Mesenchymal stem cell (in vitro differentiated cells and primary cell): Measurements from ENCODE around the gene TNPO3.

Experiments
- DNase-seq: peaks from one replicate; pipeline ENCODE4 v3.0.0-alpha.2; 2013
- H2AFZ ChIP-seq: one replicate; pipeline ENCODE4 v1.6.1; 2013; ENCODE audit warnings: low read depth, mild to moderate bottlenecking, control low read depth, inconsistent platforms, low read length, moderate library complexity
- H2AK5ac ChIP-seq: 2 replicates; pipeline ENCODE4 v1.6.1; 2013; ENCODE audit warnings: low read length, moderate library complexity, mild to moderate bottlenecking, inconsistent platforms; ENCODE audit not compliant: severe bottlenecking
- H2BK120ac ChIP-seq: one replicate; pipeline ENCODE4 v1.6.1; 2013; ENCODE audit warnings: low read depth, mild to moderate bottlenecking, inconsistent platforms, low read length, moderate library complexity
- H2BK12ac ChIP-seq, 2 experiments: one replicate each; pipeline ENCODE4 v1.6.1; 2013; ENCODE audit warnings: inconsistent platforms in 2 of 2, low read length in 2 of 2, mild to moderate bottlenecking in 2 of 2, moderate library complexity in 2 of 2, control low read depth in 1 of 2
- H2BK15ac ChIP-seq: one replicate; pipeline ENCODE4 v1.6.1; 2013; ENCODE audit warnings: mild to moderate bottlenecking, low read depth, inconsistent platforms; ENCODE audit not compliant: poor library complexity, severe bottlenecking
- H2BK5ac ChIP-seq: 2 replicates; pipeline ENCODE4 v1.6.1; 2013; ENCODE audit warnings: low read depth, mild to moderate bottlenecking, low read length, control low read depth, inconsistent platforms; ENCODE audit not compliant: poor library complexity, severe bottlenecking
- H3K14ac ChIP-seq, 2 experiments: one replicate each; pipeline ENCODE4 v1.6.1; 2013; ENCODE audit warnings: inconsistent platforms in 2 of 2, low read length in 2 of 2, control low read depth in 1 of 2, mild to moderate bottlenecking in 1 of 2, moderate library complexity in 1 of 2
- H3K18ac ChIP-seq, 2 experiments: one replicate each; pipeline ENCODE4 v1.6.1; 2013; ENCODE audit warnings: inconsistent platforms in 2 of 2, low read length in 2 of 2, control low read depth in 1 of 2, low read depth in 1 of 2, mild to moderate bottlenecking in 1 of 2
- H3K23ac ChIP-seq, 2 experiments: one replicate each; pipeline ENCODE4 v1.6.1; 2013; ENCODE audit warnings: inconsistent platforms in 2 of 2, low read length in 2 of 2, mild to moderate bottlenecking in 2 of 2, moderate library complexity in 2 of 2, control low read depth in 1 of 2
- H3K27ac ChIP-seq: 2 replicates; pipeline ENCODE4 v1.5.1; 2013; ENCODE audit warnings: mild to moderate bottlenecking, moderate library complexity, low read length, control low read depth, inconsistent platforms; ENCODE audit not compliant: poor library complexity, severe bottlenecking
- H3K27me3 ChIP-seq, 2 experiments: 2 replicates each; pipeline versions ENCODE4 v1.6.1 to v1.7.0; 2013; ENCODE audit warnings: low read length in 2 of 2, mild to moderate bottlenecking in 2 of 2, moderate library complexity in 2 of 2, control low read depth in 1 of 2, inconsistent platforms in 1 of 2; ENCODE audit not compliant: control insufficient read depth in 1 of 2, insufficient read depth in 1 of 2
- H3K36me3 ChIP-seq, 2 experiments: 2 replicates each; pipeline versions ENCODE4 v1.6.1 to v1.7.0; 2013; ENCODE audit warnings: low read length in 2 of 2, control low read depth in 1 of 2, inconsistent platforms in 1 of 2, low read depth in 1 of 2, mild to moderate bottlenecking in 1 of 2; ENCODE audit not compliant: insufficient read depth in 2 of 2, control insufficient read depth in 1 of 2
- H3K4ac ChIP-seq, 2 experiments: one replicate each; pipeline ENCODE4 v1.6.1; 2013; ENCODE audit warnings: inconsistent platforms in 2 of 2, low read length in 2 of 2, mild to moderate bottlenecking in 2 of 2, moderate library complexity in 2 of 2, control low read depth in 1 of 2, low read depth in 1 of 2
- H3K4me1 ChIP-seq: 2 replicates; pipeline ENCODE4 v1.6.1; 2013; ENCODE audit warnings: low read depth, low read length, control low read depth; ENCODE audit not compliant: control insufficient read depth, insufficient read depth
- H3K4me2 ChIP-seq: 2 replicates; pipeline ENCODE4 v1.6.1; 2013; ENCODE audit warnings: low read length, mild to moderate bottlenecking, inconsistent platforms; ENCODE audit not compliant: poor library complexity, severe bottlenecking
- H3K4me3 ChIP-seq, 2 experiments: 2 replicates each; pipeline versions ENCODE4 v1.5.1 to v1.7.0; 2013; ENCODE audit warnings: low read length in 2 of 2, mild to moderate bottlenecking in 2 of 2, control low read depth in 1 of 2, low read depth in 1 of 2; ENCODE audit not compliant: insufficient read depth in 1 of 2
- H3K79me1 ChIP-seq: replicated peaks from 2 replicates; pipeline ENCODE4 v1.6.1; 2013; ENCODE audit warnings: mild to moderate bottlenecking, control low read depth, low read length, inconsistent platforms; ENCODE audit not compliant: poor library complexity, severe bottlenecking
- H3K9ac ChIP-seq: 2 replicates; pipeline ENCODE4 v1.7.0; 2013; ENCODE audit warnings: mild to moderate bottlenecking, low read length, moderate library complexity
- H3K9me3 ChIP-seq: 2 replicates; pipeline ENCODE4 v1.7.0; 2013; ENCODE audit warnings: mild to moderate bottlenecking, low read length; ENCODE audit not compliant: control insufficient read depth
- H4K8ac ChIP-seq: one replicate; pipeline ENCODE4 v1.6.1; 2013; ENCODE audit warnings: inconsistent platforms, mild to moderate bottlenecking, low read length, moderate library complexity
- H4K91ac ChIP-seq: one replicate; pipeline ENCODE4 v1.6.1; 2013; ENCODE audit warnings: mild to moderate bottlenecking, low read length, inconsistent platforms
- WGBS: methylation state at CpG from one replicate; pipeline ENCODE4 v1.1.7; 2013; ENCODE audit warnings: mixed read lengths; 5-methylcytosine and 5-hydroxymethylcytosine counted together

Gene TNPO3

GRCh38 chr7:128919881-128920799 is 134.8 kb downstream of the TNPO3 start:
- Histone ChIP-seq H2AFZ (no peak overlapping the region), H4K8ac (no peak overlapping the region), H3K18ac (no peak overlapping the region), H3K4me2 (no peak overlapping the region), H2BK15ac (no peak overlapping the region), H3K79me1 (no peaks in the 10 kb centered on the region), H4K91ac (no peak overlapping the region), H2AK5ac (no peak overlapping the region), H3K4me1 (peaks cover 16% of the 10 kb centered on the region), H3K4me3 (no peak overlapping the region), H3K14ac (no peak overlapping the region), H2BK12ac (no peak overlapping the region), H2BK5ac (no peak overlapping the region), H3K27ac (no peak overlapping the region), H3K9me3 (no peaks in the 10 kb centered on the region), H3K4ac (no peak overlapping the region), H2BK120ac (no peak overlapping the region), H3K23ac (no peak overlapping the region), H3K27me3 (peaks cover 74 to 75% of the 10 kb centered on the region in 2 experiments), H3K36me3 (no peaks in the 10 kb centered on the region), H3K9ac (no peak overlapping the region)
- DNase-seq: no peak
- WGBS: 52% methylated on average over 14 of the region's 14 CpGs

GRCh38 chr7:128919241-128919640 is 135.7 kb downstream of the TNPO3 start:
- Histone ChIP-seq H2BK15ac (no peak overlapping the region), H4K8ac (no peak overlapping the region), H3K4me2 (no peak overlapping the region), H2AFZ (no peak overlapping the region), H2BK12ac (no peak overlapping the region), H3K4ac (no peak overlapping the region), H3K14ac (no peak overlapping the region), H3K4me3 (no peak overlapping the region), H3K36me3 (no peaks in the 10 kb centered on the region), H3K18ac (no peak overlapping the region), H2BK120ac (no peak overlapping the region), H4K91ac (no peak overlapping the region), H3K79me1 (no peaks in the 10 kb centered on the region), H3K4me1 (peaks cover 17% of the 10 kb centered on the region), H2AK5ac (no peak overlapping the region), H3K9me3 (no peaks in the 10 kb centered on the region), H3K27me3 (peaks cover 80% of the 10 kb centered on the region in 2 experiments), H3K27ac (no peak overlapping the region), H2BK5ac (no peak overlapping the region), H3K9ac (no peak overlapping the region), H3K23ac (no peak overlapping the region)
- WGBS: 83% methylated on average over 6 of the region's 6 CpGs
- no peak for DNase-seq

GRCh38 chr7:128918016-128918665 is 136.8 kb downstream of the TNPO3 start:
- 83% methylated on average over 7 of the region's 8 CpGs for WGBS
- DNase-seq: no peak
- H3K4me3 ChIP-seq: no peak overlapping the region

GRCh38 chr7:128917122-128917521 is 137.8 kb downstream of the TNPO3 start:
- H3K9me3 ChIP-seq: no peaks in the 10 kb centered on the region
- H3K79me1 ChIP-seq: no peaks in the 10 kb centered on the region
- H3K27ac ChIP-seq: no peak overlapping the region
- no peak overlapping the region for H4K91ac ChIP-seq
- no peak overlapping the region for H2AFZ ChIP-seq
- no peak overlapping the region for H3K23ac ChIP-seq
- peaks cover 17% of the 10 kb centered on the region for H3K4me1 ChIP-seq
- no peaks in the 10 kb centered on the region for H3K36me3 ChIP-seq
- no peak overlapping the region for H3K4me3 ChIP-seq
- H3K14ac ChIP-seq: no peak overlapping the region
- H2BK5ac ChIP-seq: no peak overlapping the region
- H3K4me2 ChIP-seq: no peak overlapping the region
- no peak overlapping the region for H3K9ac ChIP-seq
- no peak overlapping the region for H2BK15ac ChIP-seq
- H3K18ac ChIP-seq: no peak overlapping the region
- no peak overlapping the region for H4K8ac ChIP-seq
- H2BK12ac ChIP-seq: no peak overlapping the region
- no peak overlapping the region for H2BK120ac ChIP-seq
- WGBS: no CpG with 5 or more reads among the region's 2 CpGs
- no peak overlapping the region for H2AK5ac ChIP-seq
- peaks cover 67 to 78% of the 10 kb centered on the region in 2 experiments for H3K27me3 ChIP-seq
- no peak overlapping the region for H3K4ac ChIP-seq
- no peak for DNase-seq

More at GRCh38 chr7:128918016-128918665, 136.8 kb downstream of the TNPO3 start:
- H2BK5ac ChIP-seq: no peak overlapping the region
- no peak overlapping the region for H4K8ac ChIP-seq
- no peak overlapping the region for H3K18ac ChIP-seq
- no peak overlapping the region for H2AFZ ChIP-seq
- H3K23ac ChIP-seq: no peak overlapping the region
- no peak overlapping the region for H3K4me2 ChIP-seq
- no peaks in the 10 kb centered on the region for H3K36me3 ChIP-seq
- H3K27ac ChIP-seq: no peak overlapping the region
- H2BK120ac ChIP-seq: no peak overlapping the region
- no peaks in the 10 kb centered on the region for H3K79me1 ChIP-seq
- H3K27me3 ChIP-seq: peaks cover 77 to 84% of the 10 kb centered on the region in 2 experiments
- H3K4me1 ChIP-seq: peaks cover 17% of the 10 kb centered on the region
- H3K14ac ChIP-seq: peak overlapping the region in 1 of 2 experiments; percentile 33
- no peak overlapping the region for H2BK12ac ChIP-seq
- no peak overlapping the region for H2AK5ac ChIP-seq
- no peak overlapping the region for H2BK15ac ChIP-seq
- no peak overlapping the region for H3K9ac ChIP-seq
- no peaks in the 10 kb centered on the region for H3K9me3 ChIP-seq
- no peak overlapping the region for H3K4ac ChIP-seq
- no peak overlapping the region for H4K91ac ChIP-seq
